NCI-H524 treated with DMSO at 0.1 percent for 48 hours (cell line): ENCODE data around the gene CGGBP1.
"Not testable (repeated sequence)": the region's sequence is repeated elsewhere in the genome, so short reads cannot be mapped to it uniquely, and the experiment has no call there.

Experiments used
- DNase-seq: peaks from one replicate; lab custom pipeline; 2025; lab: John Stamatoyannopoulos, UW

Gene CGGBP1

DNA sequence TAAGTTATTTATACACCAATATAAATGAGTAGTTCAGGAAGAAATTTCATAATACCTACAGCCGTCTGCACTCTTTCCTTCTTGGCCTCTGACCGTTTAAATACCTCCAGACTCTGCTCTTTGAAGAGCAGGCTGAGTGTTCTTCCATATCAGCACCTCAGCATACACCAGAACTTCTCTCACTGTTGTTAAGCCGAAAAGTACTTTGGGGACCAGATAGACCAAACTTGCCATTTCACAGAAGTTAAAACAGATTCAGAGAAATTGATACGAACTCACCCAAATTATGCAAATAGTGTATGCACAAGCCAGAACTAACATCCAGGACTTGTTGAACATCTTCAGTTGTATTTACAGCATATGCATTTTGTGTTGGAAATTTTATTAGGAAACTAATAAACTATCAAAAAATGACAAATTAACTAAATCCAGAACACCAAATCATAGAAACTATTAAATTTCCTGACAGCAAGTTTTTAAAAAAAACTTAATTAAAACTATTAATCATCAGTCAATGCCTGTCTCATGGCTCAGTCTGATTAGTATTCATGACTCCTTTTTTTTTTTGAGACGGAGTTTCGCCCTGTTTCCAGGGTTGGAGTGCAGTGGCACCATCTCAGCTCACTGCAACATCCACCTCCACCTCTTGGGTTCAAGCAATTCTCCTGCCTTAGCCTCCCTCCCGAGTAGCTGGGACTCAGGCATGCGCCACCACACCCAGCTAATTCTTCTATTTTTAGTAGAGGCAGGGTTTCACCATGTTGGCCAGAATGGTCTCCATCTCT, 24.1 kb downstream of the CGGBP1 start:
- no peak for DNase-seq

DNA sequence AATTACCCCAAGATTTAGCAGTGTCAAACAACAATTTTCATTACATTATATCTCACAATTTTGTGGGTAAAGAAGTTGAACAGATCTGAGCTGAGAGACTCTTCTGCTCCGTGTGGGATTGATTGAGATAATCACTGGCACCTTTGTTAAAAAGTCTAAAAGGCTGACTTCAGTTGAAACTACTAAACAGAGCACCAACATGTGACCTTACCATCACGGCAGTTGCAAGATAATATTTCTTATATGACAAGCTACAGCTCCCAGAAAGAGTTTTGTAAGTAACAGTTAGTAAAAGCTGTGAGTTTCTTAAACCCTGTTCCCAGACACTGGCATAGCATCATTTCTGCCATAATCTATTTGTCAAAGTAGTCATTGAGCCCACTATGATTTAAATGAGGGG, 25.0 kb downstream of the CGGBP1 start:
- DNase-seq: no peak

DNA sequence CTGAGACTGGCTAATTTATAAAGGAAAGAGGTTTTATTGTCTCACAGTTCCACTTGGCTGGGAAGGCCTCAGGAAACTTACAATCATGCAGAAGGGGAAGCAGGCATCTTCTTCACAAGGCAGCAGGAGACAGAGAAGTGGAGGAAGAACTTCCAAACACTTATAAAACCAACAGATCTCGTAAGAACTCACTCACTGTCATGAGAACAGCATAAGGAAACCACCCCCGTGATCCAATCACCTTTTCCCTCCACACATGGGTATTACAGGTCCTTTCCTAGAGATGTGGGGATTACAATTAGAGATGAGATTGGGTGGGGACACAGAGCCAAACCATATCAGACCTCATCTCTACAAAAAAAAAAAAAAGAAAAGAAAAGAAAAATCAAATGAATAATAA, 25.7 kb downstream of the CGGBP1 start:
- no peak for DNase-seq

- no peak for DNase-seq
Measured at GRCh38 chr3:88032245-88032644, 26.6 kb downstream of the CGGBP1 start.

DNA sequence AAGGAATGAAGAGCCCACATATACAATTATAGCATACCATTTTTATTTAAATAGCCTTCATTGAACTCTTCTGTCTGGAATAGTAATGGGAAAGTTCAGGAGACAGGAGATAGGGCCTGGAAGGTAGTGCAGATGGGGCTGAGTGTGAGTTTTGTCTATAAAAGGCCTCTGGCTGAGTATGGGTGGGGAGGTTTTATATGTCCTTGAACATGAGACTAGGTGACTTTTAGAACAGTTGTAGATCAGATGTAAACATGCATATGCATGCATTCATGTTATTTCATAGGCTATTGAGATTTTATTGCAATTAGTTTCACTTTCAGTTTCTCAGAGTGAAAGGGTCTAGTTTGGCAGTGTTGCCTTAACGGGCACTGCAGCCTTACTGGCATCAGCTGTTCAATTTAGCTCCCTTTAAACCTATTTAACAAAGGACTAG, 27.1 kb downstream of the CGGBP1 start:
- no peak for DNase-seq

- no peak for DNase-seq
Measured at GRCh38 chr3:88030210-88030609, 28.6 kb downstream of the CGGBP1 start.

DNA sequence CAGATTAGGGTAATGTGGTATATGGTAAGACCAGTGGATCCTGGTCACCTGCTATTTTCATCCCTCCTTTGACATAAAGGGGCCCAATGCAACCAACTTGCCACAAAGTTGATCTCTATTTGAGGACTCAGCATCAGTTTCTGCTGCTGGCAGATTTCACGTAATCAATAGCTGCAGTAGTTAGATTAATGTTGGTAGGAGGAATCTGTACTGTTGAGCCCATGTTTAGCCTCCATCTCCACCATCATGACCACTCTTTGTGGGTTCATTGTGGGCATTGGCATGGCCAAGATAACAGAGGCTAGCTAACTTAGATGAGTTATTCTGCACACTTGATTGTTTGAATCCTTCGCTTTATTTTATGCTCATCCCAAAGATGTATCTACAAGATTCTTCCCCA, 29.9 kb downstream of the CGGBP1 start:
- DNase-seq: no peak

- DNase-seq: no peak
Measured at GRCh38 chr3:88025001-88025552, 33.7 kb downstream of the CGGBP1 start.

- no peak for DNase-seq
Measured at GRCh38 chr3:88019024-88019423, 39.8 kb downstream of the CGGBP1 start.

DNA sequence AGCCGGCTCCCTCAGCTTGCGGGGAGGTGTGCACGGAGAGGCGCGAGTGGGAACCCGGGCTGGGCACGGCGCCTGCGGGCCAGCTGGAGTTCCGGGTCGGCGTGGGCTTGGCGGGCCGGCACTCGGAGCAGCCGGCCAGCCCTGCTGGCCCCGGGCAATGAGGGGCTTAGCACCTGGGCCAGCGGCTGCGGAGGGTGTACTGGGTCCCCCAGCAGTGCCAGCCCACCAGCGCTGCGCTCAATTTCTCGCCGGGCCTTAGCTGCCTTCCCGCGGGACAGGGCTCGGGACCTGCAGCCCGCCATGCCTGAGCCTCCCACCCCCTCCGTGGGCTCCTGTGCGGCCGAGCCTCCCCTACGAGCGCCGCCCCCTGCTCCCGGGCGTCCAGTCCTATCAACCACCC, 43.1 kb downstream of the CGGBP1 start:
- DNase-seq: not testable (repeated sequence)

DNA sequence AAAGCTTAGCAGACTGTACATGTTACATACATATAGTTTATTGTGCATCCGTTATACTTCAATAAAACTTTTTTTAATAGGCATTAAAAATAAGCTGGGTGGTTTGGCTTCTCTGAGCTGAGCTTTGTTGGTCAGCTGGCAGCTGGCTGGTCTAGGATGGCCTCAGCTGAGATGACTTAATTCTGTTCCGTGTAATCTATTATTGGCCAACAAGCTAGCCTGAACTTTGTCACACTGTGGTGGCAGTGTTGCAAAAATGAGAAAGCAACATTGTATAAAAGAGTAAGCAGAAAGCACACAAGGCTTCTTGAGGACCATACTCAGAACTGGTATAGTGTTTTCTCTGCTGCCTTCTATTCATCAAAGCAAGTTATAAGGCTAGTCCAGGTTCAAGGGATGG, 45.2 kb downstream of the CGGBP1 start:
- DNase-seq: no peak

- no peak for DNase-seq
Measured at GRCh38 chr3:88010810-88011209, 48.0 kb downstream of the CGGBP1 start.

DNA sequence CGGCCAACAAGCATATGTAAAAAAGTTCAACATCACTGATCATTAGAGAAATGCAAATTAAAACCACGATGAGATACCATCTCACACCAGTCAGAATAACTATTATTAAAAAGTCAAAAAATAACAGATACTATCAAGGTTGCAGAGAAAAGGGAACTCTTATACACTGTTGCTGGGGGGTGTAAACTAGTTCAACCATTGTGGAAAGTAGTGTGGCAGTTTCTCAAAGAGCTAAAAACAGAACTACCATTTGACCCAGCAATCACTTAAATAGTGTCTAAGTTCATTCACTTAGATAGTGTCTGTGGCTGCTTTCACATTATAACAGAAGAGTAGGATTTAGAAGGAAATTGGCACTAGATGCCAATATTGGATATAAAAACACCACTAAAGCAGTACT, 49.7 kb downstream of the CGGBP1 start:
- no peak for DNase-seq

DNA sequence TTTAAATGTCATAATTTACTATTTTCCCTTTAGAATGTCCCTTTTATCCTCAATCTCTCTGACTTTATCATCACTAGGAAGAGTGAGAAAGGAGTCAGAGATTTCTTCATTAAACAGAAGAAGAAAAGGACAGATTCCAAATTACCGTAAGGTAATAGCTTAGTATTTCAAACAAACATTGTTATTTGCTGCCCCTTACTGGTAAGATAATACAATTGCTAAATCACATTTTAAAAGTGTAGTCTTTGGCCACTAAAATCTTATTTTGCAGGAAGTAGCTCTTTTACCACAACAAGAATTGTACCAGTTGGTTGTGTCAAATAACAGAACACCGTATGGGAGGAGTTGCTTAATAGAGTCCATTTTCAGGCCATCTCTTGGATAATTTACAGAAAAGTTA, 53.7 kb downstream of the CGGBP1 start:
- DNase-seq: no peak

- DNase-seq: no peak
Measured at GRCh38 chr3:88003115-88003755, 55.6 kb downstream of the CGGBP1 start.

DNA sequence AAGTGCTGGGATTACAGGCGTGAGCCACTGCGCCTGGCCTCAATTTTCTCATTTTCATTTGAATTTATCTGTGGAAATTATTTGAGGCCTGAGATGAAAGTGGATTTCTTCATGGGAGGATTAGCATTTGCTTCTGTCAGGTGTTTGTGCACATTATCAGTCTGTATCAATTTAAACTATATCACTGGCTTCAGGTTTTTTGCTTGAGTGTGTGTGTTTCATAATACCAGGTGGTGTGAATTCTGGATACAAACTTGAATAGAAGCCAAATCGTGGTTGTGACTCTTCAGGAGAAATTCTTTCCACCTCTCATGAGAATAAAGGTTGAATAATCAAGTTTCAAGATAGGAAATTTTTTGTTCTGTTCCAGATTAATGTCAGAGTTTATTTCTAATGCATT, 56.4 kb downstream of the CGGBP1 start:
- DNase-seq: no peak
